ENCODE measurements around the gene DHRS4L2.
"Not testable (repeated sequence)": the region's sequence is repeated elsewhere in the genome, so short reads cannot be mapped to it uniquely, and the experiment has no call there.

DNA sequence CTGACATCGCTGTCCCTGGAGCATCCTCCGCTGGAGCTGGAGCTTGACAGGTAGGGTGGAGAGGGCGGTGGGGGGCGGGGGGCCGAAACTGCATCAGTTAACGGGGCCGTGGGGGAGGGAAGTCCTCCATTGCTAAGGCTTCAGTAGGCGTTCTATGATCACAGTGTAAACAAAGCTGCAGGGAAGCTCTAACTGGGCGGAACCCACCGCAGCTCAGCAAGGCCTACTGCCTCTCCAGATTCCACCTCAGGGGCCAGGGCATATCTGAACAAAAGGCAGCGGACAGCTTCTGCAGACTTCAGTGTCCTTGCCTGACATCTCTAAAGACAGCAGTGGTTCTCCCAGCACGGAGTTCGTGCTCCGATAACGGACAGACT lies 18.5 kb upstream of the DHRS4L2 start:
- TF ChIP-seq CTCF (IDR thresholded peaks at IDR 0.05); ZFX (IDR thresholded peaks at IDR 0.05; ENCODE audit: borderline replicate concordance): not testable (repeated sequence)
